AG09319 (cell line): ENCODE data around the gene R3HDM2.

Source experiments
- DNase-seq: peaks from one replicate; pipeline ENCODE4 v3.0.0-alpha.2; 2010; ENCODE audit warnings: low read depth; ENCODE audit errors: extremely low read depth
- CTCF ChIP-seq: IDR thresholded peaks from 2 replicates; pipeline ENCODE4 v1.5.1; 2011; ENCODE audit warnings: low read depth, mild to moderate bottlenecking, inconsistent platforms, low read length, moderate library complexity

The R3HDM2 gene

GRCh38 chr12:57224278-57224972, 206.4 kb downstream of the R3HDM2 start:
- TF ChIP-seq CTCF = no peak
- no peak for DNase-seq

GRCh38 chr12:57223191-57224165, 207.4 kb downstream of the R3HDM2 start:
- no peak for DNase-seq
- no peak for TF ChIP-seq CTCF

GRCh38 chr12:57222286-57223190, 208.3 kb downstream of the R3HDM2 start:
- no peak for TF ChIP-seq CTCF
- no peak for DNase-seq

GRCh38 chr12:57221169-57221917, 209.5 kb downstream of the R3HDM2 start:
- no peak for TF ChIP-seq CTCF
- no peak for DNase-seq

GRCh38 chr12:57220770-57221168, 210.1 kb downstream of the R3HDM2 start:
- TF ChIP-seq CTCF = no peak
- DNase-seq = no peak

- DNase-seq = no peak
- no peak for TF ChIP-seq CTCF
These were observed 210.7 kb downstream of the R3HDM2 start for GRCh38 chr12:57219993-57220754.
